ENCODE results near the gene LINGO4. TPM values are rescaled to one million over a fixed set of nuclear protein-coding genes. Genes with fewer than 3 reads are reported as not detected.

LINGO4 gene
- polyA plus RNA-seq, 1 donor (not counting 4 experiments of a cell fraction or from before 2014, with no cell fraction given) = not detected

DNA sequence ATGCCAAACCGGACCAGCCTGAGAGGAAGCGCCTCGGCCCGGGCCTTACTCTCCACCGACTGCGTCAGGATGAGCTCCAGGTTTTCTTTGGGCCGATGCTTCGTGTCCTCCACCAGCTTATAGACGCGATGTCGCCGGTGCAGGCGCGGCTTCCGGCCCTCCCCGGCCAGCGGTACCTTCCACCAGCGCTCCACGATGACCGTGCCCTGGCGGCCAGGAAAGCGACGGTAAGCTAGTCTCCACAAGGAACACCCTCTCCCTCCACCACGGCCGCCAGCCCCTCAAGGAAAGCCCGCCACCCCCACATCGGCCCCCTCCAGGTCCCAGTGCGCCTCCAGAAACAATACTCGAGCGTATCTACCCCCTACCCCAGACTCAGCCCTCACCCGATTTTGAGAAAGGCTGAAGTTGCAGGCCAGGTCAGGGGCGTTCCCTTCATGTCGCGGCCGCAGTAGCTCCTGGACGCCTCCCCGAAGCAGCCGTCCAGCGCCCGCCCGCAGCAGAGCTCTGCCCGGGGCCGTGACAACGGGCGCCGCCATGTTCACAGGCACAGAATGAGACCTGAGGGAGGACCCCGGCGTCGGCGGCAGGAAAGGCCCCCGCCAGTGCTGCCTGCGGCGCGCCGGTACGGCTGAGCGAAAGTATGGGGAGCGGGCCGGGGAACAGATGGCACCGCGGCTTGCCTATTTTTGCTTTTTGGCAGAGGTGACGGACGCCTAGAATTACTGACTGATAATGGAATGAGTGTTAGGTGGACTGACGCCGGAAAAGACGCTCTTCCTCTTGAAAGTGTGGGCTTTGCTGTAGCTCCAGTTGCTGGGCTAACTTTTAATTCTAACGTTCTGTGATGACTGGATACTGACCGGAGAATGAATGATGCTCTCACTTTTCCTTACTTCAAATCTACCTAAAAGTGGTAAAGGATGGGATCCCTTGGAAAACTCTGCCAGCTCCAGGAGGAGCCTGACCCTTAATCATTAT, 42.0 kb downstream of the LINGO4 start, which contains the start of gene MRPL9:
Gene MRPL9, minus strand, starts transcription at position 556 of the 981 bp plus-strand sequence. Its CDS starts 17 bp downstream, at position 539.
- peak within 1 kb of the TSS; percentile 98 for H2AFZ ChIP-seq (ENCODE audit: control insufficient read depth, low read length)
- H3K4me1 ChIP-seq (ENCODE audit: control insufficient read depth, extremely low read depth, insufficient read depth, low read length) = peaks cover 31% of the 10 kb centered on the region
- no peaks in the 10 kb centered on the region for H3K9me3 ChIP-seq (ENCODE audit: control insufficient read depth, low read depth, low read length)
- peaks cover 8% of the 10 kb centered on the region for H3K79me2 ChIP-seq (ENCODE audit: control insufficient read depth, insufficient read depth, low read length)
- H3K9me1 ChIP-seq (ENCODE audit: control insufficient read depth, extremely low read depth, insufficient read depth, low read length) = no peaks in the 10 kb centered on the region
- peak within 1 kb of the TSS; percentile 69 to 96 (median 86) for H3K4me3 ChIP-seq (ENCODE audit: control insufficient read depth in 2 of 3, extremely low read depth in 1 of 3, insufficient read depth in 2 of 3, low read depth in 1 of 3, low read length in 3 of 3)
- peak within 1 kb of the TSS; percentile 91 for H3K27ac ChIP-seq (ENCODE audit: control insufficient read depth, insufficient read depth, low read length)
- no peaks in the 10 kb centered on the region for H3K27me3 ChIP-seq (ENCODE audit: control insufficient read depth, extremely low read depth, insufficient read depth, low read length)
- peak within 1 kb of the TSS; percentile 99 for H3K4me2 ChIP-seq (ENCODE audit: control insufficient read depth, extremely low read depth, insufficient read depth, low read depth, low read length)
- H3K36me3 ChIP-seq (ENCODE audit: control insufficient read depth in 2 of 2, extremely low read depth in 1 of 2, insufficient read depth in 2 of 2, low read length in 2 of 2) = peaks cover 10 to 12% of the 10 kb centered on the region in 2 experiments
- dilution Hi-C loops (cut with MboI; ENCODE audit: extremely low pct_ligation_motif_present, low sequenced_read_pairs) = no loop called here
- DNase-seq (ENCODE audit: low read depth, low spot score) (no peak), FAIRE-seq (peak; percentile 44)
- H3K9ac ChIP-seq (ENCODE audit: control insufficient read depth, extremely low read depth, insufficient read depth, low read length) = peak within 1 kb of the TSS; percentile 94
- TF ChIP-seq EZH2 (IDR thresholded peaks at IDR 0.05; ENCODE audit: low read length) (no peak), CTCF (optimal IDR thresholded peaks at IDR 0.05 in 1 of 3, IDR thresholded peaks at IDR 0.05 in 1 of 3, conservative IDR thresholded peaks at IDR 0.05 in 1 of 3; ENCODE audit: extremely low read depth in 1 of 3, insufficient read depth in 2 of 3, low read length in 3 of 3) (no peak)
- no peaks in the 10 kb centered on the region for H4K20me1 ChIP-seq (ENCODE audit: control insufficient read depth, extremely low read depth, insufficient read depth, low read length)

DNA sequence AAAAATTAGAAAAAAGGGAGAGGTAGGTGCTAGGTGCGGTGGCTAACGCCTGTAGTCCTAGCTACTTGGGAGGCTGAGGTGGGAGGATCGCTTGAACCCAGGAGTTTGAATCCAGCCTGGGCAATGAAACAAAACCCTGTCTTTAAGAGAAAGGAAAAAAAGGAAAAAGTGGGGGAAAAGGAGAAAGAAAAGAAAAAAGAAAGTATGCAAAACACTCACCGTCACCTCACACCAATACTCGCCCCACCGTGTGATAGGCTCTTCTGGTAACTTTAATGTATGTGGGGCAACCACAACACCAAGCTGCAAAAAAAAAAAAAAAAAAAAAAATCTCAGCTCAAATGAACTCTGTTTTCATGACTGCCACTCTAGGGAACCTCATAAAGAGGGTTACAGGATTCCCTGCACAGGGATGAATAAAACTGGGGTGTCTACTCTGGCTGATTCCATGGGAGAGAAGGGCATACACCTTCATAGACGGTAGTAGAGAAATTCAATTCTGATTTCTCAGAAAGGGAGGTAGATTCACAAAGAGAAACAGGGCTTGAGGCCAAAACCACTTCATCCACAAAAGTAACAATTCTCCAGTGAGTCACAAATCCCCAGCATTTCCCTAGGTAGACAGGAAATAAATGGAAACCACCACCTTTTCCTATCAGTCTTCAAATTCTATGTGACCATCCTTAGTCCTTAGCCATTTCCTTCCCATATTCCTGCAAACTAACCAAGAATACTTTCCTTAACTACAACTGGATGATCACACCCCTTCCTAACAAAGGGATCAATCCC, 44.4 kb downstream of the LINGO4 start:
- DNase-seq (ENCODE audit: low read depth, low spot score) (no peak), FAIRE-seq (no peak)
- Histone ChIP-seq H3K4me2 (ENCODE audit: control insufficient read depth, extremely low read depth, insufficient read depth, low read depth, low read length) (no peak overlapping the region), H3K9me3 (ENCODE audit: control insufficient read depth, low read depth, low read length) (no peaks in the 10 kb centered on the region), H3K79me2 (ENCODE audit: control insufficient read depth, insufficient read depth, low read length) (peaks cover 8% of the 10 kb centered on the region), H3K4me1 (ENCODE audit: control insufficient read depth, extremely low read depth, insufficient read depth, low read length) (peaks cover 36% of the 10 kb centered on the region), H4K20me1 (ENCODE audit: control insufficient read depth, extremely low read depth, insufficient read depth, low read length) (no peaks in the 10 kb centered on the region), H3K36me3 (ENCODE audit: control insufficient read depth in 2 of 2, extremely low read depth in 1 of 2, insufficient read depth in 2 of 2, low read length in 2 of 2) (peaks cover 11 to 15% of the 10 kb centered on the region in 2 experiments), H3K27me3 (ENCODE audit: control insufficient read depth, extremely low read depth, insufficient read depth, low read length) (no peaks in the 10 kb centered on the region), H3K9ac (ENCODE audit: control insufficient read depth, extremely low read depth, insufficient read depth, low read length) (no peak overlapping the region), H2AFZ (ENCODE audit: control insufficient read depth, low read length) (no peak overlapping the region), H3K9me1 (ENCODE audit: control insufficient read depth, extremely low read depth, insufficient read depth, low read length) (no peaks in the 10 kb centered on the region), H3K4me3 (ENCODE audit: control insufficient read depth in 2 of 3, extremely low read depth in 1 of 3, insufficient read depth in 2 of 3, low read depth in 1 of 3, low read length in 3 of 3) (no peak overlapping the region), H3K27ac (ENCODE audit: control insufficient read depth, insufficient read depth, low read length) (no peak overlapping the region)
- TF ChIP-seq CTCF (optimal IDR thresholded peaks at IDR 0.05 in 1 of 3, IDR thresholded peaks at IDR 0.05 in 1 of 3, conservative IDR thresholded peaks at IDR 0.05 in 1 of 3; ENCODE audit: extremely low read depth in 1 of 3, insufficient read depth in 2 of 3, low read length in 3 of 3) = no peak
- no peak for TF ChIP-seq EZH2 (IDR thresholded peaks at IDR 0.05; ENCODE audit: low read length)
- dilution Hi-C loops (cut with MboI; ENCODE audit: extremely low pct_ligation_motif_present, low sequenced_read_pairs) = no loop called here

All from keratinocyte (primary cell).